NCI-H69 (cell line): ENCODE data around the gene RENBP.

Experiments
- DNase-seq: peaks from one replicate; lab custom pipeline; 2025; lab: John Stamatoyannopoulos, UW

Gene RENBP

DNA sequence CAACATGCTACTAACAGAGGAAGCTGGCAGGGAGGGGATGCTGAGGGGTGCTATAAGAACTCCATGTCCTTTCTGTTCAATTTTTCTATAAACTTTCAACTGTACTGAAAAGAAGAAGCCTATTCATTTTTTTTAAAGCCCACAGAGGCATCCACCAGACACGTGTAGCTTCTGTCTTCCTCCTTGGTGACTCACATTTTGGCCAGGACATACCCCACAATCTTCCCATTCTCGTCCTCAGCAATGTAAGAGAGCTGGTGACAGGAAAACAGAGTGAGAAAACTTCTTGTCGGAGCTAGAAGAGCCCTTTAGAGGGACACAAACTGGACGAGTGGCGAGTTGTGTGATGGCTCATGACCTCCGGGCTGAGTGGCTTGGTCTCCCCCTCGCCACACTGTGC, 10.7 kb downstream of the RENBP start:
- DNase-seq, result no peak

DNA sequence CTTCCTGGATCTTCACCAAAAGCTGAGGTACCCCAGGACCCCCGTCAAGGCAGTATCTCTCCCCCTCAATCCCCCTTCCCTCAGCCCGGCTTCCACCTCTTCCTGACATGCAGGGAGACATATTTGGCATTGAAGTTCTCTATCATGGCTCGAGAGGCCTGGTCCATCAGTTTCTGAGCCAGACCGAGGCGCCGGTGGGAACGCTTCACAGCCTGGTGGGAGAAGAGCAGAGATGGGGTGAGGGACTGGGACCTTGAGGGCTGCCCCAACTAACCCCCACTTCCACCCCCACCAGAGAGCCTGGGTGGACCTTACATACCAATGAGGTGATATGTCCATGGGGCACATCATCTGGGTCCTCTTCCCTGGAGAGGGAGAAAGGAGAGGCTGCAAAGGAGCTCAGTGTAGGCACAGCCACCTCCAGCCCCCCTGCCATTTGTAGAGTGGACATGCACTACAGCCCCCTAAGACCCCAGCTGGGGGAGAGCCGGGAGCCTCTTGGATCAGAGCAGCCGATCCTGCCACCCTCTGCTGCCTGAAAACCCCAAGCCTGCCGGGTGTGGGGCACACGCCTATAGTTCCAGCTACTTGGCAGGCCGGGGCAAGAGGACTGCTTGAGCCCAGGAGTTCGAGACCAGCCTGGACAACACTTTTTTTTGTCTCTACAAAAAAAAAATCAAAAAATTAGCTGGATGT, 12.1 kb downstream of the RENBP start:
- no peak for DNase-seq

DNA sequence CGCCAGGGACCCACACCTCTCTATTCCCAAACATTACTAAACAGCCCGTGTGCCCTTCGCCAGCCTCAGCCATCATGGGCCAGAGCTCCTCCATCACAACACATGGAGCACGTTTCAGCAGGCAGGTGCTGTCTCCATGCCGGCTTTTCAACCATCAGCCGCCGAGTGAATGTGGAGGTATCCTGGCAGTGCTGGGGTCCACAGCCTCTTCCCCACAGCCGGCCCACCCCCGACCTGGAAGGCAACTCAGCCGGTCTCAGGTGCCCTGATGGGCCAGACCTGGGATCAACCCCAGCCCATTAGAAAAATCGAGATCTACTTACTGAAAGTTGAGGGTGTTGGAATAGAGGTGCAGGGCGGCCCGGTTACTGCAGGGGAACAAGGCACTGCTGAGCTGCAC, 12.7 kb downstream of the RENBP start:
- no peak for DNase-seq

DNA sequence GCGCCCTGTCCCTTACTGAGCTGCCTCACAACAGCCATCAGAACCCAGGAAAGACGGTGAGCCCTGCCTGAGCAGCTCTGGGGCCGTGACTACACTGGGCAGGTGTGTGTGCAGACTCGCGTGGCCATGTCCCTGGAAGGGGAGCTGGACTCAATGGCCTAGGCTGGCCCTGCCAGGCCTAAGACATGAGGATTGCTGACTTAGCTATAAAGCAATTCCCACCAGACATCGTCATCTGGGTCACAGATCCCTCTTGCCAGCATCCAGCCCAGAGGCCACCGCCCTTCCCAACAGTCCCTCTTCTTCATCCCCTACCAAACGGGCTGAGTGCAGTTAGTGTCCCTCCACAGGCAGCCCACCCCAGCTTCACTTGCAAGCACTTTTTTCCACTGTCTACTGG, 13.3 kb downstream of the RENBP start:
- no peak for DNase-seq

DNA sequence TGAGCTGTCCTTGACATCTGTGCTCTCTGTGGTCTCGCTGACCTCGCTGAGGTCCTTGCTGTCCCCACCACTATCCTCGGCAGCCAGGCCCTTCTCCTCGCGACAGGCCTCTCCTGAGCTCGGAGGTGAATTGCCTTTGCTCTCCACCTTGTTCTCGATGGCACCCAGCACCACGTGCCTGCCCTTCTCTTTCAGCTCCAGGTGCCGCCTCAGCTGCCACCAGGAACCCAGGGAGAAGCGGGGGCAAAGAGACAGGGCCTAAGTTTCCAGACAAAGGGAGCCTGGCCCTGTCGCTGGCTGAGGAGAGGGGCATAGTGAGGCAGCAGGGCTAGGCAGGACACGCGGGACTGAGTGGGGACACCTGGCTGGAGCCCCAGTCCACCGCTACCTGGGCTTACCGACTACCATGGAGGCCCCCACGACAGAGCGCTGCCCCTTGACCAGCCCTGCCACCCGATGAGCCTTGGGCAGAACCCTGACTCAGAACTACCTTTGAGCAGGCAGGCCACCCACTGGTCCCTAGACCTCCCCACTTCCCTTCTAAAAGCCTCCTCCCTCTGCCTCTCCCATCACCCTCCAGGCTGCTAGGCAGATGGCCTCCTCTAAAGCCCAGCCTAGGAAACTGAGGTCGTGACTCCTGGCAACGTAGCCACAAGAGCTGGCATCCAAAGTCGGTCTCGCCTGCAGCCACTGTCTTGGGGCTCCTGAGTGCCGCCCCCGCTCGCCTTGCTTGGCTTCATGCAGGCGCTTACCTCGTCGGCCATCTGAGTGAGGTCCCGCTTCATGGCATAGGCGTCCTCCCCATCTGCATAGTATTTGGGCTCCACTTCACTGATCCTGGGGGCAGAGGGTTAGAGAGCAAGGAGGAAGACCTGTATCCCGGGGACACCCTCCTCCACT, 14.2 kb downstream of the RENBP start:
- DNase-seq, result no peak

DNA sequence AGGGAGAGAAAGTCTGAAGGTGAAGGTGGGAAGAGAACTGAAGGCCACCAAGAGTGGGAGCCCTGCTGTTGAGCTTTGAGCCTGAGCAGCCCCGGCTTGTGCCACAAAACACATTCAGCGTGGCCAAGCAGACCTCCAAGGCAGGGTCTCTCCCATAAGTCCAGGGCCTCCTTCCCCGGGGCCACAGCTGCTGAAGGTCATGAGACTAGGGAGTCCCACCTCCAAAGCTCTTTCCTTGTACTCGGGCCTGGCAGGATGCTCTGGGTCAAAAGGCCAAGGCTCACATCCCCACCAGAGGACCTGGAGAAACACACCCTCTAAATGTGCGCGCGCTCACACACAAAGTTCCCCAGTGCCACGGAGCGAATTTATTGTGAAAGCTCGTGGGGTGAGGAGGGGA, 14.9 kb downstream of the RENBP start:
- no peak for DNase-seq

DNA sequence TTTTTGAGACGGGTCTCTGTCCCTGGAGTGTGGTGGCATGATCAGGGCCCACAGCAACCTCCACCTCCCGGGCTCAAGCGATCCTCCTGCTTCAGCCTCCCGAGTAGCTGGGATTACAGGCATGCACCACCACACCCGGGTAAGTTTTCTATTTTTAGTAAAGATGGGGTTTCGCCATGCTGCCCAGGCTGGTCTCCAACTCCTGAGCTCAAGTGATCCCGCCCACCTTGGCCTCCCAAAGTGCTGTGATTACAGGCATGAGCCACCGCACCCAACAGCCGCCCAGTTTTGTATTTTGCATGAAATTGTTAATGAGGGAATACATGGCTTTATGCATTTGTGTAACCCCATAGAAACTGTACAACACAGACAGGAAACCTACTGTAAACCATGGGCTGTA, 15.6 kb downstream of the RENBP start:
- DNase-seq, result no peak

DNA sequence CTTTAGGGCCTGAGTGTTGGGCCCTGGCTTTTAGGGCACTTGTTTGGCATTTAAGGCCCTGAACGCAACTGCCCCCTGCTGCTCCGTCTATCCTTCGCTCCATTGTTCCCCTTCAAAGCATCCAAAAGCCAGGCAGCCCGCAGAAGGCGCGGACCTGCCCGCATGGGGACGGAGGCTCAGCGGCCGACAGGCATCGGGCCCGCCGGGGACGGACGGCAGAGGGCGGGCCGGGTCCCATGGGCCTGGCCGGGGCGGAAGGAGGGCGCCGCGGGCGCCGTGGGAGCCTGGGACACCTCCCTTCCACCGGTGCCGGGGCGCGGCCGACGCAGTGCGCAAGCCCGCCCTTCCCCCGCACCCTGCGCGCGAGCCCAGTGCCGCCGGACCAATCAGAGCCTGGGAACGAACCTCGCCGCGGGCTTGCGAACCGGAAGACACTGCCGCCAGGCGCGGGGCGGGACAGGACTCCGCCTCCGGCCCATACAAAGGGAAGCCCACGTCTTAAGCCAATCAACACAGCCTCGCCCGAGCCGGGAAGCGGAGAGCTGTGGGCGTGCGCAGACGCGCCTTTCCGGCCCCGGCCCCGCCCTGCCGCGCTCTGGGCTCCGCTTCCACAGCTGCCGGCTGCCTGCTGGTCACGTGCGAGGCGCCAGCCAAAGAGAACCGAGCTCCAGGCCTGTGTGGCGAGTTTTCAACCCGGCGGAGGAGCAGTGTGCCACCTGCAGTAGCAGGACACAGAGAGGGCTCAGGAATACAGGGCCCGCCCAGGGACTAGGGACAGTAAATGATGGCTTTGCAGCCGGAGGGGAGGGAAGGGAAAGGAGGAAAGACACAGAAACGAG, 16.3 kb downstream of the RENBP start:
- peak; percentile 98 for DNase-seq

DNA sequence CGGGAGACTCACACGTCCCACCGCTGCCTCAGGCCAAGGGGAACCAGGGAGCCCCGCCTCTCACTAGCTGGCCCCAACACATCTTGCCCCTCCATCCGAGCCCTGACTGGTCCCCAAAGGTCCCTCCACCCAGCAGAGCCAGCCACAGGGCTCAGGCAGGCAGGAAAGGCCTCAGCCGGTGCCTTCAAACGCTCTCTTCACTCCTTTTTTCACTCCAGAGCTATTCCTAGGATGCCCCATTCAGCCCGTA, 16.8 kb downstream of the RENBP start:
- no peak for DNase-seq

DNA sequence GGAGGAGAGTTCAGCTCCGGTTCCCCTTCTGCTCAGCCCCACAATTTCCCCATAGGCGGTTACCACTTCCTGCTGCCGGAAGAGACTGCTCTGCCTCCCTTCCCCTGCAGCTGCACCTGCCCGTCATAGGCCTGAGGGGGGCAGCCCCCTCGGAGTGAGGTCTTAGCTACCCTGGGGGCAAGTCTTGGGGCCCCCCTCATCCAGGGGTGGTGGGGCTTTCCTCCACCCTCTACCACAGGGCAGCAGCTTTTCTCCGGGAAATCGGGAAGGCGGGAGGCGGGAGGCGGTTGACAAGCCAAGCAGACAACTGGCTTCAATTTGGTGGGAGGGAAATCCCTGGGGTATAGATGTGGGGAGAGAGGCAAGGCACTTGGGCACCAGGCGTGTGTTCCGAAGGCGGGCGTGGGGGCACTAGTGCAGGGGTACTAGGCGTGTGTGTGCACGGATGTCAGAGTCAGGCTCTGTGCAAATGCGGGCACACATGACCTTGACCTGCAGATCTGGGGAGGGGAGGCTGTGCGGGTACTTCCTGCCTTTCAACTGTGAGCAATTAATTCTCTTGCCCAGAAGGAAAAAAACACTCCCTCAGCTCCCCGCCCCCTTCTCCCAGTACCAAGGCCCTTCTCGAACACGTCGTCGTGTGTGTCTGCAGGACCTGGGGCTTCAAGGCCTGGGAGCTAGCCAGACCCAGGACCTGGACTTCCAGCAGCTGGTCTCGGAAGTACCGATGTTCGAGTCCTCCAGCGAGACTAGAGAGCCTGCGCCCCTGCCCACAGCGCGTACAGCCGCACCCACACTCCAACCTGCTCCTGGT, 17.4 kb downstream of the RENBP start:
- peak; percentile 82 for DNase-seq

DNA sequence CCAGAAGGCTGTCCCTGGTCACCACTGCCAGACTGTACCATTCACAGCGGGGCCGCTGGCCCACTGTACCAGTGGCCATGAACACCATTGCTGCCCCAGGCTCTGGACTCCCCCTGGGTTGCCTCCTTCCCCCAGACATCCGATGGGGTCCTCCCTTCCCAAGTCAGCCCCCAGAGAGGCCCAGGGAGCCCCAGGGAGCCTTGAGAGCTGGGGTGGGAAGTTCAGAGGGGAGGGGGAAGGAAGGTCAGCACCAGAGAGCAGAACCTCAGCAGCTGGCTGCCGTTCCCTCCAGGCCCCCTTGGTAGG, 17.9 kb downstream of the RENBP start:
- DNase-seq, result no peak

DNA sequence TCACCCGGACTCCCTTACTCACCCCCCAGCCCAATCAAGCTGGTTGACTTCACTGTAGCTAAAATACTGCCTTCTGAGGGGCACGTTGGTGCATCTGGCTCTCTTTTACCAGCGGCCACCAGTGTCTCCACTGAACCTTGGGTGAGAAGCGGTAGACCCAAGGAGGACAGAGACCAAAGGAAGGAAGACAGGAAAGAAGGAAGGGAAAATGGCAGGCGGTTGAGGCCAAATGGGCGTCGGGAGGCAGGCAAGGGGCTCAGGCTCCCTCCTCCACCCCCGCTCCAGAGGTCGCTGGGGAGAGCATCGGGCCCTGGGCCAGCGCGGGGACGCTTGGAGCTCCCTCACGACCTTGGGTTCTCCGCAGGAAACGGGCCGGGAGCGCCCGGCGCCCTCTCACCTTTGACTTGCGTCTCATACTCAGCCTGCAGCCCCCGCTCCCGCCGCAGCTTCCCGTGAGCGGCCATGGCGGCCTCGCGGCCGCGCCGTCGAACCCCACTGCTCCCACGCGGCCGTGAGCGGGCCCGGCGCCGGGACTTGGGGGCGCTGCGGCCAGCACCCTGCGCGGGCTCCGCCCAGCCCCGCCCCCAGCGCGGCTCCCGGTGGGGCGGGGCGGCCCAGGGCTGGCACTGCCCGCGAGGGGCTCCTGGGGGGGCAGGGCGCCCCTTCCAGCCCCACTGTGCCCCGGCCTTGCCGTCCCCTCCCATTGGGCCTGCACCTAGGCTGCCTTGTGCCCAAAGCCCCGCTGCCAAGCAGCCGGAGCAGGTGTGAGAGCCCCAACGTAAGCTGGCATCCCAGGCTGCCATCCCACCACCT, 18.5 kb downstream of the RENBP start, which contains the start of gene ARHGAP4:
ARHGAP4 (minus strand) TSS at position 526 of the 813 bp plus-strand sequence; CDS start at position 464, 62 bp downstream.
- no peak for DNase-seq

DNA sequence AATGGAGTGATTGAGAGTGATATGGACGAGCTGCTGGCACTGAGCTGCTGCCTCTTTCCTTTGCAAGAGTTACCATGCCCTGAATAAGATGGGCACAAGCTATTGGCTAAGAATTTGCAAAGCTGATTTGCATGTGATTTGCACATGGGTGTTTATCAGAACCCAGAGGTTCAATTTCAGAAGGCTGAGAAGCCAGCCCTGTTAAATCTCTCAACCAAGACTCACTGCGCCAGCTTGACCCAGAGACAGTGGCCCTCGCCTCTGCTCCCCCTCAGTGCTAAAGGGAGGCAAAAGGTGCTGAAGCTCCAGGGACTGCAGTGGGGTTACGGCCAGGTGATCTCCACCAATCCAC, 19.1 kb downstream of the RENBP start:
- DNase-seq, result no peak

DNA sequence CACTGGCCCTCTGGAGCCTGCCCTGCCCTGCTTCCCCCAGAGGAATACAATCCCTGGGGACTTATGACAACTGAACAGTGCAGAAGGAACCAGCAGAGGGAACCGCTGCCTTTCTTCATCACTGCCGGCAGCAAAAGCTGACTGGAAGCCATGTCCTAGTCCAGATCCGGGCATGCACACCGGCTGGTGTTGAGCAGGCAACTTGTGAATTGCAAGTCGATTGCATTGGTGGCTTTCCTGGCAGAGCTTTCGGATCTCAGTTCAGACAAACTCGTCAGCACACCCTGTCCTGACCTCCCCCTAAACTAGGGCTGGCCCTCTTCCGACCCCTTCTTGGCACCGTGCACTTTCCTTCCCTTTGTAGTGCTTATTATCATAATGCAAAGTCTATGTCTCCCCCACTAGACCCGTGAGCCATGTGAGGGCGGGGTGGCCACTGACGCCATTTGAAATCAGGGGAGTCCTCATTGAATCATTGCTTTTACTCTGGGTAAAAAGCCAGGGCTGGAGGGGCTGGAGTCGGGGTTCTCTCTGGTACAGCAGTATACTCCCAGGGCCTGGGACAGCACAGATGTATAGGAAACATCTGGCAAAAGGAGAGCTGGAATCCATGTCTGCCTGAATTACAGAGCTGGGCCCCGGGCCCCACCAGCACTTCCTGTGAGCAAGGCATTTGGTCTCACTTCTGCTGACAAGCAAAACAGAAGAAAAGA, 20.1 kb downstream of the RENBP start:
- DNase-seq, result peak; percentile 61

DNA sequence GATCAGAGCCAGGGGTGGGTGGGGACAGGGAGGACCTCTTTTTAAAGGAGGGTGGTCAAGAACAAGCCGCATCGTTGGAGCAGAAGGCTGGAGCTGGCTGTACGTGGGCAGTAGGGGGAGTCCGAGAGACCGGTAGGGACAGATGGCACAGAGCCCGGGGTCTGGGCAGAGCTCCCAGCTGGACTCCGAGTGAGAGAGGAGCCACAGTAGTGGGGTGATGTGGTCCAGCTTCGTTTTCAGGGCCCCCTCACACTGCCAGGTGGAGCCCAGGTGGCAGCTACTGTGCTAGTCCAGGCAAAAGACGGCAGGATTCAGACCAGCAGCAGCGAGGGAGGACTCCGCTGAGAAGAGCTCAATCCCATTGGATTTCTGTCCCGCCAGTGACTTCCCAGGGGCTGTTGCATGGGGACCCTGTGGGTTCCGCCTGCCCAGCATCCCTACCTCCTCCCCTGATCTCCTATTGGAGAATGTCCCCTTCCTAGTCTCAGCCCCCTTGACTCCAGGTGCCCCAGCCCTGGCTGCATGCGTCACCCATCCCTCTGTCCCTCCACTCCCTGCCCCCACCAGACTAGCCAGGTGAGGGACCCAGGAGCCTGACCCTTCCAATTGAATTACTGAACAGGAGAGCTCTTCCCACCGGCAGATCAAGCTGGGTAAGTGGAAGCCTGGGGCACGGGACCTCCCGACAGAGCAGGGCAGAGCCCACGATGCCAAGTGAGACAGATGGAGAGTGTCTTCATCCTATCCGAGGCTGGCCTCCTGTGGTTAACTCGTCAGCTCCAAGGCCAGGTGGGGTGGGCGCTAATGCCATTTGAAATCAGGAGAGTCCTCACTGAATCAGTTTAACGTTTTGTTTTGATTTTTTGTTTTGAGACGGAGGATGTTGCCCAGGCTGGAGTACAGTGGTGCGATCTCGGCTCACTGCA, 21.2 kb downstream of the RENBP start:
- DNase-seq, result peak; percentile 68

DNA sequence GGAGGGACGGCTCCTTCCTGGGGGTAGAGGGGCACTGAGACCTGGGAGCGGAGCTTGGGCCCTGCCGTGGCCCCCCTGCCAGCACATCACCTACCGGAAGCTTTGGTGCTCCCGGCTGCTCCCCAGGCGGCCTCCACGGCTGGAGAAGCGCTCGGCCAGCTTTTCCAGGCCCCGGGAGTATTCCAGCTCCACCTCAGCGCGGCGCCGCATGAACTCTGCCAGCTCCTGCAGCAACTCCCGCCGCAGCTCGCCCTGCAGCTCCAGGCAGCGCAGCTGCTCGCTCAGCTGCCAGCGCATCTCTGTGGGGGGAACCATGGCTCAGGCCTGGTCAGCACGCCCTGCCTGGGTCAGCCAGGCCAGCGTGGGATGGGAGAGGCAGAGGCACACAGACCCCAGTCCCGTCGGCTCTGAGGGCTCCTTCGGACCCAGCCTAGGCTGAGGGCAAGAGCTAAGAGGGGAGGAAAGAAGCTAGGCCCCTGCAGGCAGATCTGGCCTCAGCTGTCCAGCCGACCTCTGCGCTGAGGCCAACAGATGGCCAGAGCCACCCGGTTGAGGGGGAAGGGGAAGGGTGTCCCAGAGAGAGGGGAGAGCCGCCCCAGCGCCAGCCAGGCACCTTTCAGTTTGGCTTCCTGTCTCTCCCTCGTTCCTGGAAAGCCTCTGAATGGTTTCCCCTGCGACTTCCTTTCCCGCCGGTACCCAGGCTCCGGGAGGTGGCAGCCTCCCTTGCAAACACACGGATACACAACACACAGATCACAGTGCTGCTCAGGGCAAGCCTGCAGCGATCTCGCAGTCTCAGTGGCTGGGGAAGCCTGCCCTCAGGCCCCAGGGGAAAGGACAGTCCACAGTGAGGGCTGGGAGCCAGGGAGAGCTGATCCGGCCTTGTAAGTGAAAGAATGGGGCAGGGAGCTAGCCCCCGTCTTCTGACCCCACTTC, 22.7 kb downstream of the RENBP start:
- DNase-seq, result no peak

DNA sequence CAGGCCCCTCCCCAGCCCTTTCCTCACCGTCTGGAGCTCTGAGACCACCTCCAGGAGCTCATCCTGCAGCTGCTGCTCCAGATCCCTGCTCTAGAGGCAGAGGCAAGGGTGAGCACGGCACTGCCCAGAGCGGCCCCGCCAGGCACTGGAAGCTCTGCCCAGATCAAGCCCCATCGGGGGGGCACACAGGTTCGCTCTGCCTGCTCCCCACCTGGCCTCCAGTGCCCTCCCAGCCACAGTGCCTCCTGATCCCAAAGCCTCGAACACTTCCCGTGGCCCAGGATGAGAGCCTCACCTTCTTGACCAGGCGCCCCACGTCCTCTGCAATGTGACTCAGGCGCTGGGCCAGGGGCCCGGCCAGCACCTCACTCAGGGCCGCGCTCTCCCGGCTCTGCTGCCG, 23.4 kb downstream of the RENBP start:
- DNase-seq, result no peak

DNA sequence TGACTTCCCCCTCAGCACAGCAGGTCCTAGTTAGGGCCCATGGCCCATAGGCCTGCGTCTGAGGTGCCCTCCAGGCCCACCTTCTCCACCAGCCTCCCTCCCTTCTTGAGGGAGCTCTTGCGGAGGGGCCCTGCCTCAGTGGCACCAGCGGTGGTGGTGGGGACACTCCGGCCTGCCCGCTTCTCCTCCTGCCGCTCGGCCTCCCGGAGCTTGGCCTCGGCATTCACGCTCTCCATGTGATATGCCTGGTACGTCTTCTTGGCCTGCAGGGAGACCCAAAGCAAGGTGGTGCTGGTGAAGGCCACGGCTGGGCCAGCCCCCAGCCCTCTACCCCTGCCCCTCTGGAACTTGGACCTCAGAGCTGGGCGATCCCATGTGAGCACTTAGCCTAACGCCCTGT, 23.9 kb downstream of the RENBP start:
- DNase-seq, result no peak
